H1 (cell line): Measurements from ENCODE around the gene TMIGD1.

Experiments used
- POLR2A ChIP-seq, 2 experiments: IDR thresholded peaks; 1 replicate in 1 of 2; 2 replicates in 1 of 2; pipeline ENCODE4 v1.6.1; 2011; ENCODE audit warnings: low read depth in 2 of 2, low read length in 2 of 2, mild to moderate bottlenecking in 2 of 2; ENCODE audit errors: control extremely low read depth in 1 of 2
- POLR2AphosphoS5 ChIP-seq: IDR thresholded peaks from 2 replicates; pipeline ENCODE4 v1.6.1; 2011; ENCODE audit warnings: low read depth, low read length

- TF ChIP-seq POLR2A (IDR thresholded peaks at IDR 0.05; ENCODE audit: control extremely low read depth in 1 of 2, low read depth in 2 of 2, low read length in 2 of 2) (no peak), POLR2AphosphoS5 (no peak)
Observed at GRCh38 chr17:30340801-30341356, 7.0 kb upstream of the TMIGD1 start.
